Measurements from ENCODE around the gene ABHD1.

Gene ABHD1

DNA sequence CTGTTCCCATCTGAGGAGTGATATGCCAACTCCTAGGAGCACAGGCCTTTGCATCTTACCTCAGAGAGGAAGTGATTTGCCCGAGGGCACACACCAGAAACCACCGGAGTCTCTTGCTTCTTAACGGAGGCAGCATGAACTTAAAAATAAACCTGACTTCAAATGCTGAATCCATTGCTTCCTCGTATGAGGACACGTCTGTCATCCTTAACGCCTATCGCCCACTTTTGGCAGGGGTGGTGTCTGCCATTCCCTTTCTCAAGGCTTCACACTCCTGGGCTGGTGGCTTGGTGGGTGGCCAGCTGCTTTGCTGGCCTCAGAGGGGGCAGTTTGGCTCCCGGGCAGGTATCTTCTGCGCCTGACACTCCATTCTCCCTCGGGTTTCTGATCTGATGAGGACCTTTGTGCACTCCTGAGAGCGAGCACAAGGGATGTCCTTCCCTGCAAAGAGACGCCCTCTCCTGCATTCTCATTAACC is 11.9 kb downstream of the ABHD1 start:
- H3K27me3 ChIP-seq (replicated peaks), result no peaks in the 10 kb centered on the region
- in situ Hi-C loops (cut with HindIII; ENCODE audit: low pct_ligation_motif_present, low sequenced_read_pairs), result no loop called here
- TF ChIP-seq CTCF (IDR thresholded peaks at IDR 0.05; ENCODE audit: low read depth, low read length, missing control alignments), result no peak
- no peak for DNase-seq
- H3K27ac ChIP-seq, result no peak overlapping the region
- peaks cover 12% of the 10 kb centered on the region for H3K36me3 ChIP-seq (replicated peaks)
- no peak overlapping the region for H3K4me3 ChIP-seq (ENCODE audit: low read depth, low read length)

DNA sequence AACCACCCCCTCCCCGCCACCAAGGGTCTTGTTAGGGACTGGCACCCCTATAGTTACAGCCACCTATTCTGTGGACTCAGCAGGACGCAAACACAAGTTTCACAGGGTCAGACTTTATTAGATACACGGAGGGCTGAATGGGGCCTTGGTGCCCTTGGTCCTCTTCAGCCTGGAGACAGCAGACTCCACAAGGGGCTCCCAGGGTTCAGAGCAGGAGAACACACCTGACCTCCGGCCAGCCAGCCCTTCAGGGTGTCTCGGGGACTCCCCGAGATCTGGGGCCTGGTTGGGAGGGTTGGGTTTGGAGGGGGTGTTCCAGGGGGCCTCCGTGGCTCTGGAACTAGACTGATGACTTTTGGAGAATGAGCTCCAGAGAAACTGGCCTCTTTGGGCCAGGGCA is 13.1 kb downstream of the ABHD1 start:
- no peak for DNase-seq
- in situ Hi-C loops (cut with HindIII; ENCODE audit: low pct_ligation_motif_present, low sequenced_read_pairs), result no loop called here
- no peak for TF ChIP-seq CTCF (IDR thresholded peaks at IDR 0.05; ENCODE audit: low read depth, low read length, missing control alignments)

DNA sequence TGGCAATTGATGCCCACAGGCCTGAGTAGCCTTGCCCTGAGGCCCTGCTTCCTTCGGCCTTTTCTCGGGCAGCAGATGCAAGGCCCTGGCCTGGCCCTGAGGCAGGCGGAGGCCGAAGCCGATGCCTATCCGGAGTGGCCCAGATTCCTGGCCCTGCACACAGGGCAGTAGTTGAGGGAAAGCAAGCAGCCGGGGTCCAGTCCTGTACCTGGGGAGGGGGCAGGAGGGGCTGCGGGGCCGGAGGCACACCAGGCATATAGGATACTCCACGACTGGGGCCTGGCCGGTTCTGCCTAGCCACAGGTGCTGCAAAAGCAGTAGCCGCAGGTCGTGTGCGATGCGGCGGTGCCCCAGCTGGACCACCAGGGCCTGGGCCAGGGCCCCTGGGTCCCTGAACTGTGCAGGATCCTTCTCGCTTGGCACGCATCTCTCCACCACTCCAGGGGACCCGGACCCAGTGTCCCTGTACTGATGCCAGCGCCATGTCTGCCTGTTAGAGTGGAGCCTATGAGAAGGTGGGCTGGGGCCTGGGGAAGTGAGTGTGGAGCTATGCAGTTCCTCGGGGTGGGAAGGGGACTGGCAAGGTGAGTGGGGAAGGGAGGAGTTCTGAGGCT is 13.8 kb downstream of the ABHD1 start:
- Histone ChIP-seq H3K4me3 (ENCODE audit: low read depth, low read length) (no peak overlapping the region), H3K36me3 (replicated peaks) (no peaks in the 10 kb centered on the region), H3K27ac (no peak overlapping the region), H3K27me3 (replicated peaks) (no peaks in the 10 kb centered on the region)
- in situ Hi-C loops (cut with HindIII; ENCODE audit: low pct_ligation_motif_present, low sequenced_read_pairs), result no loop called here
- TF ChIP-seq CTCF (IDR thresholded peaks at IDR 0.05; ENCODE audit: low read depth, low read length, missing control alignments), result no peak
- no peak for DNase-seq

More for the DNA sequence above, 13.1 kb downstream of the ABHD1 start:
- Histone ChIP-seq H3K27me3 (replicated peaks) (no peaks in the 10 kb centered on the region), H3K27ac (no peak overlapping the region), H3K4me3 (ENCODE audit: low read depth, low read length) (no peak overlapping the region), H3K36me3 (replicated peaks) (peaks cover 1% of the 10 kb centered on the region)

GRCh38 chr2:27138111-27138510 is 14.5 kb downstream of the ABHD1 start:
- no peaks in the 10 kb centered on the region for H3K36me3 ChIP-seq (replicated peaks)
- in situ Hi-C loops (cut with HindIII; ENCODE audit: low pct_ligation_motif_present, low sequenced_read_pairs), result no loop called here
- DNase-seq, result no peak
- no peak overlapping the region for H3K4me3 ChIP-seq (ENCODE audit: low read depth, low read length)
- TF ChIP-seq CTCF (IDR thresholded peaks at IDR 0.05; ENCODE audit: low read depth, low read length, missing control alignments), result no peak
- H3K27ac ChIP-seq, result no peak overlapping the region
- no peaks in the 10 kb centered on the region for H3K27me3 ChIP-seq (replicated peaks)

DNA sequence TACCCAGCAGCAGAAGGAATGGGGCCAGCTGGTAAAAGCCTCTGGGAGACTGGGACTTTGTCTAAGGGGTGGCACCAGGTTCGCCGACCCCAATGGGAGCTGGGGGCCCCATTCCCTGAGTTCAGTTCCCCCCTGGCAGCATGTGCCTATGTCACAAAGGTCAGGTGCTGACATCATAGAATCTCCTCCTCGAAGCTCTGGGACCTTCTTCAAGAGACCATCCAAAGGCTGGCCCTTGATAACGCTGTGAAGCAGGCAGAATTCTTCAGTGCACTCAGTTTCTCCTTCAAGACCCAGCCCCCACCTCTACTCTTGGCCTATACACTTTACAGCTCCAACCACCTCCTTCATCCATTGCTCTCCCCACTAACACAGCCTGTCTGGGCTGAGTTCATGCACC is 15.7 kb downstream of the ABHD1 start, which contains the start of gene PRR30:
TSS of gene PRR30 (minus strand) at position 101 of the 400 bp plus-strand sequence. CDS start 1,081 bp downstream, outside the sequence.
- no peak for TF ChIP-seq CTCF (IDR thresholded peaks at IDR 0.05; ENCODE audit: low read depth, low read length, missing control alignments)
- no peak within 1 kb of the TSS for H3K4me3 ChIP-seq (ENCODE audit: low read depth, low read length)
- H3K36me3 ChIP-seq (replicated peaks), result no peaks in the 10 kb centered on the region
- H3K27ac ChIP-seq, result no peak within 1 kb of the TSS
- no peak for DNase-seq
- H3K27me3 ChIP-seq (replicated peaks), result no peaks in the 10 kb centered on the region
- in situ Hi-C loops (cut with HindIII; ENCODE audit: low pct_ligation_motif_present, low sequenced_read_pairs), result no loop called here

GRCh38 chr2:27143285-27143684 is 19.7 kb downstream of the ABHD1 start:
- H3K36me3 ChIP-seq (replicated peaks), result no peaks in the 10 kb centered on the region
- no peak overlapping the region for H3K27ac ChIP-seq

More at GRCh38 chr2:27143285-27143684, 19.7 kb downstream of the ABHD1 start:
- no peak for DNase-seq
- in situ Hi-C loops (cut with HindIII; ENCODE audit: low pct_ligation_motif_present, low sequenced_read_pairs), result no loop called here
- Histone ChIP-seq H3K27me3 (replicated peaks) (no peaks in the 10 kb centered on the region), H3K4me3 (ENCODE audit: low read depth, low read length) (no peak overlapping the region)
- no peak for TF ChIP-seq CTCF (IDR thresholded peaks at IDR 0.05; ENCODE audit: low read depth, low read length, missing control alignments)
